Activated CD8-positive, alpha-beta memory T cell treated with anti-CD3 and anti-CD28 coated beads, Interleukin-2, amount 50 U/mL, for 4 hours (primary cell): ENCODE data around the gene PHACTR2.
"Not testable (repeated sequence)": the region's sequence is repeated elsewhere in the genome, so short reads cannot be mapped to it uniquely, and the experiment has no call there.

Experiments used
- DNase-seq: peaks from one replicate; pipeline ENCODE4 v3.0.0-alpha.2; 2020

PHACTR2 gene

GRCh38 chr6:143700684-143701348 is 23.1 kb downstream of the PHACTR2 start:
- DNase-seq, result no peak

DNA sequence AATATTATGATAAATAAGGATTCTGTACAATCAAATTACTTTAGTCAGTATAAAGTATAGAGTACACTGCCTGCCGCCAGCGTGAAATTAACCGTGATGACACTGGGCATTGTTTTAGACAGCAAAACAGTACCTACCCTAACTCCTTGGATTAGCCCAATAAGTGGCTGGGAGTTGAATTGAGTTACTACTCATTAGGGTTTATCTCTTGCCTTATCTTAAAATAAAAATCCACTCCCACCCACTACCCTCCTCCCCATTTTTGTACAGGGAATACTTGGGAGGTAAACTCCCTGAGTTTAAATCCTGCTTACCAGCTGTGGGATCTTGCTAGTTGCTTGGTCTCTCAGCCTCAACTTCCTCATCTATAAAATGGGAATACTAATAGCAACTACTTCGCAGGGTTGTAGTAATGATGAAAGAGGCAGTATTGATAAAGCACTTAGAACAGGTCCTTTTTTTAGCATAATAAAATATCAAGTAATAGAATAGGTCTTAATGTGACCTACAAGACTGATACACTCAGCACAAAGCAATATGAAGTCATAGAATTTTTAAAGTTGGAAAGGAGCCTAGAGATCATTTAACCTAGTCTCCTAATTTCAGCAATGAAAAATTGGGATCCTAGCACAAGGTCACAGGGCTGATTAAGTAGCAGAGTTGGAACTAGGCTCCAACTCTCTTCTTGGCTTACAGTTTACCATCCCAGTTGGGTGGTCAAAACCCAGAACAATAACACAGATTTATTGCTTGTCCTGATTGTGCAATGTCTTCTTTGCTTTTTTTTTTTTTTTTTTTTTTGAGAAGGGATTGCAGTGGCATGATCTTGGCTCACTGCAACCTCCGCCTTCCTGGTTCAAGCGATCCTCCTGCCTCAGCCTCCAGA is 23.8 kb downstream of the PHACTR2 start:
- DNase-seq, result no peak

DNA sequence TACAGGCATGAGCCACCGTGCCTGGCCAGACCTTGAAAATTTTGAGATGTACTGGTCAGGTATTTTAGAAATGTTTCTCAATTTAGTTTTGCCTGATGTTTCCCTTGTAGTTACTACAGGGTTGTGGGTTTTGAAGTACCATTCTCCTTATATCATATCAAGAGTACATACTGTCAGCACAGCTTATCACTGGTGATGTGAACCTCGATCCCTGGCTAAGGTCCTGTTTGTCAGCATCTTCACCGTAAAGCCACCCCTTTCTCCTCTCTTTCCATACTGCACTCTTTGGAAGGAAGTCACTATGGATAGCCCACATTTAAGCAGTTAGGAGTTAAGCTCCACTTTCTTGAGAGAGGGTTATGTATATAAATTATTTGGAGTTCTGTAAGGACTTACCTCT is 27.8 kb downstream of the PHACTR2 start:
- no peak for DNase-seq

DNA sequence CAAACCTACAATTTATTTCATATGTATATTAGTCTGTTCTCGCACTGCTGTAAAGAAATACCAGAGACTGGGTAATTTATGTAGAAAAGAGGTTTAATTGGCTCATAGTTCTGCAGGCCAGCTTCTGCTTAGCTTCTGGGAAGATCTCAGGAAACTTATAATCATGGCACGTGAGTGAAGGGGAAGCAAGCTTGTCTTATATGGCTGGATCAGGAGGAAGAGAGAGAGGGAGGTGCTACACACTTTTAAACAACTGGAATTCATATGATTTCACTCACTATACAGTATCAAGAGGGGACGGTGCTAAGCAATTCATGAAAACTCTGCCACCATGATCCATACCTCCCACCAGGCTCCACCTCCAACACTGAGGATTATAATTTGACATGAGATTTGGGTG is 29.9 kb downstream of the PHACTR2 start:
- DNase-seq, result no peak

GRCh38 chr6:143708889-143709288 is 31.1 kb downstream of the PHACTR2 start:
- DNase-seq, result no peak

DNA sequence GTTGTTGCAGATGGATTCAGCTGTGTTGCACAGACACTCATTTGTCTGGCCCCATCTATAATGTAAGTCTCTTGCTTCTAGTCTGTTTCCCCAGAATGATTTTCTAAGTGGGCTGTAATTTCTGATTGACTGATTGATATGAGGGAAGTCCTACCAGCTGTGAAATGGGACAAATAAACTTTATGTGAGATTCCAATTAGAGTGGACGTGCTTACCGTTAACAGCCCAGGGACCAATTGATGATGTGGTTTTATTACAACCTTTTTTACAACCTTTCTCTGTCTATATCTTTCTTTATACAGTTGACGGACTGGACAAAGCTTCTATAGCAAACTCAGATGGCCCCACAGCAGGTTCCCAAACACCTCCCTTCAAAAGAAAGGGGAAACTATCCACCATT is 33.9 kb downstream of the PHACTR2 start:
- DNase-seq, result no peak

DNA sequence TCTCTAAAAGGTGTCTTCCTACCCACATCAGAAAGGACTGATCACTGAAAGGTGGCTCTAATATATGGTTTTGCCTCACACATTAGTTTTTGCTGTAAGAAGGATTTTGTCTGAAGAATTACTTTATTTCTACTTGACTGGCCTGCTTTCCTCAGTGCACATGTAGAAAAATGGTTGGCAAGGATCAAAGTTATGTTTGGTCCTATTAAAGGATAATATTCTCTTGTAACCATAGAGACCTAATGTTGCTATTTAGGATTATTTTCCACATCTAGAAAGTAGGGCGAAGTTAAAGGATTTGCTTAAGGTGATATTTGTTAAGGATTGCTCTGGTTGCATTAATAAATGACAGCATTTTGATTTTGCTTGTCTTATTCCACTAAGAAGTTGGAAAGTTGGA is 40.7 kb downstream of the PHACTR2 start:
- DNase-seq, result no peak

DNA sequence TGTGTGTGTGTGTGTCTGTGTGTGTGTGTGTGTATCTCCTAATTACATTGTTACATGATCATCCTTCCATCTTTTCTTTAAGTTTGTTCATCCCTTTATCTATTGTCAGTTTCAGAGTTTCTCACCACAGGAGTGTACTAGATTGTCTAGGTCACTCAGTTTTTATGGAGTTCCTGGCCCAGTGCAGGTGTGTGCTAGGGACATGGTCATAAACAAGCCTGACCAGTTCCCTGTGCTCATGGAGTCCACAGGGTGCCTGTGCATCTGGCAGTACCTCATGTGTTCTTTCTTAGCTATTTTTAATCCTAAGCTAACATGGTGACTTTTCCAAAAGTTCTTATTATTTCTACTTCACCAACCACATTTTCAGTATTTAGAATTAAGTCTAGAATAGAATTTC is 43.9 kb downstream of the PHACTR2 start:
- DNase-seq, result no peak

DNA sequence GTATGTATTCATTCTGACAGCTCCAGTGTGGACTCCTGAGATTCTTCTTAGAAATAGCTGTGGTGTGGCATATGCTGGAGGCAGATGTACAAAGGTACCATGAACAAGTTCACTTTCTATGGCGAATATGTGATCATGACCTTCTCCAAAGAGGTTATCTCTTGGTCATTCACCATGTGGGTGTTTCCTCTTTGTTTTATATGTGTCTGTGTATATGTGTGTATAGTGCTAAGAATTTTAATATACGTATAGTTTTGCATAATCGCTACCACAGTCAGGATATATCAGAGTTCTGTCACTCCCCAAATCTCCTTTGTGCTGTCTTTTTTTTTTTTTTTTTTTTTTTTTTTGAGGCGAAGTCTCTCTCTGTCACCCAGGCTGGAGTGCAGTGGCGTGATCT is 47.1 kb downstream of the PHACTR2 start:
- no peak for DNase-seq

GRCh38 chr6:143726015-143726647 is 48.4 kb downstream of the PHACTR2 start:
- DNase-seq, result no peak

DNA sequence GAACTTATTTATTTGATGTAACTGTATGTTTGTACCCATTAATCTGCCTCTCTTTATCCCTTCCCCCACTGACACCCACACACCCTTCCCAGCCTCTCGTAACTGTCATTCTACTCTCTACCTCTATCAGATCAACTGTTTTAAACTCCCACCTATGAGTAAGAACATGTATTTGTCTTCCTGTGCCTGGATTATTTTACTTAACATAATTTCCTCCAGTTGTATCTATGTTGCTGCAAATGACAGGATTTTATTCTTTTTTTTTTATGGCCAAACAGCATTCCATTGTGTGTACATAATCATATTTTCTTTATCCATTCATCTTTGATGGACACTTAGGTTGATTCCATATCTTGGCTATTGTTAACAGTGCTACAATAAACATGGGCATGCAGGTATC is 49.3 kb downstream of the PHACTR2 start:
- DNase-seq, result no peak

GRCh38 chr6:143731789-143732188 is 54.0 kb downstream of the PHACTR2 start:
- DNase-seq, result no peak

DNA sequence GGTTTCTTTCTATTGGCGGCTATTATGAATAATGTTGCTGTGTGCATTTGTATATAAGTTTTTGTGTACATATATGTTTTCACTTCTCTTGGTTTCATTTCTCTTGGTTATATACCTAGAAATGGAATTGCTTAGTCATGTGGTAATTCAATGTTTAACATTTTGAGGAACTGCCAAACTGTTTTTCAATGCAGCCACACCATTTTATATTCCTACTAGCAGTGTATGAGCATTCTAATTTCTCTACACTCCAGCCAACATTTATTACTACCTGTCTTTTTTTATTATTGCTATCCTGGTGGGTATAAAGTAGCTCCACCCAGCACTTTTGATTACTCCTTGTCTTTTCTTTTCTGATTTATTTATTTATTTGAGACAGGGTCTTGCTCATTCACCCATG is 54.8 kb downstream of the PHACTR2 start:
- DNase-seq, result no peak

GRCh38 chr6:143733510-143733909 is 55.7 kb downstream of the PHACTR2 start:
- DNase-seq, result no peak

GRCh38 chr6:143734641-143735063 is 56.9 kb downstream of the PHACTR2 start:
- no peak for DNase-seq

- not testable (repeated sequence) for DNase-seq
Measured at GRCh38 chr6:143738072-143738690, 60.4 kb downstream of the PHACTR2 start.

GRCh38 chr6:143739341-143739851 is 61.6 kb downstream of the PHACTR2 start:
- DNase-seq, result no peak

GRCh38 chr6:143740213-143740612 is 62.4 kb downstream of the PHACTR2 start:
- no peak for DNase-seq

- no peak for DNase-seq
Measured at GRCh38 chr6:143741480-143741879, 63.7 kb downstream of the PHACTR2 start.

DNA sequence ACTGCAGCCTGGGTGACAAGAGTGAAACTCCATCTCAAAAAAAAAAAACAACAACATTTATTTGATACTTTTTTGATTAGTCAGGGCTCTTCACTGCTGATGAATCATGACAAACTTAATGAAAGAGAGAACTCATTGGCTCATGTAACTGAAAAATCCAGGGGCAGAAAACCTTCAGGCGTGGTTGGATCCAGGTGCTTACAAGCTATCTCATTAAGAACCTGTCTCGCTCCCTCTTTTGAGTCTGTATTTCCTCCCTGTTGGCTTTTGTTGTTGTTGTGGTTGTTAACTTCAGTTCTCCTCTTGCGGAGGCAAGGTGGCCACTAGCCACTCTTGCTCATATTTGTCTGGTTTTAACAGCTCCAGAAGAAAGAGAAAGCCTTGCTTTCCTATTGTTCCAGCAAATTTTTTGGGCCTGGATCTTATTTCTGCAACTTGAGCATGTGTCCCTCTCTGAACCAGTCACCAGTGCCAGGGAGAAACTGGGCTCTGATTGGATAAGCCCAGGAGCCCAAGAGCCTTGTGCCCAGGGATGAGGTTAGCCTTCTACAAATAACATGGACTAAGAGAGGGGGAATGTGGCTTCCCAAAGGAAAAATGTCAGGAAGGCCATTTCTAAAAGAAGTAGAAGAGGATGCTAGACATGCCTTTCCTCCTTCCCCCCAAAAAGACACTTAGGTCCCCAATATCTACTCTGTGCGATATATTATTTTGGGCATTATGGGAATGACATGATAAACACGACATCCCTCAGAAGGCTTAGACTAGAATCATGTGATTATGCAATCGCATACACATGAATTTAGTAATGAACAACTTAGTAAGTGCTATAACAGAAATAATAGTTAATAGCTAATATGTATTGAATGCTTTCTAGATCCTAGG is 64.5 kb downstream of the PHACTR2 start:
- no peak for DNase-seq

- no peak for DNase-seq
Measured at GRCh38 chr6:143742955-143743255, 65.1 kb downstream of the PHACTR2 start.
